HepG2 (cell line): ENCODE measurements around the gene FCGR3A. TPM values are rescaled to one million over a fixed set of nuclear protein-coding genes. Genes with fewer than 3 reads are reported as not detected.

Source experiments
- ATAC-seq: fragments of 200-7000 bp; cut with Tn5 transposase; 3 replicates; pipeline ENCODE4 v1.9.1; 2020; ENCODE audit warnings: mild to moderate bottlenecking, moderate library complexity
- BruUV-seq: library from RNA; stranded (reverse); fragments of 400-500 nt; replicated peaks from 2 replicates; lab custom pipeline; 2021; lab: Mats Ljungman, UMichigan
- CTCF ChIA-PET: fragments of 300-600 bp; formaldehyde crosslinking; extraction: SDS; loops from one replicate; lab custom pipeline; 2021; ENCODE audit warnings: low total read pairs, inconsistent platforms, low intra/inter-chr PET ratio; lab: Yijun Ruan, JAX
- POLR2A ChIA-PET: fragments of 350-600 bp; sonication (Branson Sonifier 250); formaldehyde crosslinking; loops from one replicate; lab custom pipeline; 2020; ENCODE audit warnings: antibody characterized with exemption, inconsistent platforms; lab: Yijun Ruan, JAX
- DNase-seq: peaks from one replicate; pipeline ENCODE4 v3.0.0-alpha.2; 2015; ENCODE audit warnings: low spot score
- FAIRE-seq: peaks from 3 replicates; lab custom pipeline; 2011; peaks lifted over from hg19 to GRCh38; lab: Jason Lieb, UNC
- H2AFZ ChIP-seq: one replicate; pipeline ENCODE4 v1.6.1; 2011; ENCODE audit warnings: low read length, inconsistent platforms
- H3K27ac ChIP-seq: fragments of 300-600 bp; 3 replicates; pipeline ENCODE4 v1.8.0; 2011; ENCODE audit warnings: mixed run types, mild to moderate bottlenecking, mixed read lengths, low read length, inconsistent platforms; ENCODE audit not compliant: insufficient read depth; ENCODE audit errors: extremely low read length
- H3K27me3 ChIP-seq, 2 experiments: fragments of 200-600 bp in 1 of 2; 2 replicates in 1 of 2; 3 replicates in 1 of 2; pipeline versions ENCODE4 v1.6.0 to v1.8.0; 2011; ENCODE audit warnings: low read length in 2 of 2, mild to moderate bottlenecking in 2 of 2, moderate library complexity in 2 of 2, inconsistent platforms in 1 of 2; ENCODE audit not compliant: insufficient read depth in 2 of 2, control insufficient read depth in 1 of 2
- H3K36me3 ChIP-seq, 2 experiments: fragments of 200-600 bp in 1 of 2; replicated peaks in 1 of 2; 2 replicates in 1 of 2; 3 replicates in 1 of 2; pipeline versions ENCODE4 v1.5.1 to v1.8.0; 2011; ENCODE audit warnings: low read length in 2 of 2, inconsistent platforms in 1 of 2; ENCODE audit not compliant: insufficient read depth in 2 of 2, control insufficient read depth in 1 of 2
- H3K4me1 ChIP-seq: 2 replicates; pipeline ENCODE4 v1.5.1; 2012; ENCODE audit warnings: low read length, inconsistent platforms; ENCODE audit not compliant: insufficient read depth
- H3K4me2 ChIP-seq: 2 replicates; pipeline ENCODE4 v1.6.0; 2011; ENCODE audit warnings: low read depth, low read length, inconsistent platforms
- H3K4me3 ChIP-seq, 3 experiments: fragments of 200-600 bp in 1 of 3; sonication (generic), shearing (Covaris generic) in 1 of 3; replicated peaks in 1 of 3; 2 replicates each; pipeline ENCODE4 v1.5.1; 2011 to 2016; ENCODE audit warnings: low read length in 3 of 3, inconsistent platforms in 2 of 3, low read depth in 2 of 3, mild to moderate bottlenecking in 2 of 3, control low read depth in 1 of 3, mixed read lengths in 1 of 3; ENCODE audit not compliant: insufficient read depth in 1 of 3
- H3K79me2 ChIP-seq: one replicate; pipeline ENCODE4 v1.6.1; 2011; ENCODE audit warnings: low read length, inconsistent platforms; ENCODE audit not compliant: insufficient read depth
- H3K9ac ChIP-seq: 2 replicates; pipeline ENCODE4 v1.6.0; 2011; ENCODE audit warnings: mild to moderate bottlenecking, low read depth, low read length, inconsistent platforms; ENCODE audit not compliant: insufficient read depth
- H3K9me3 ChIP-seq: 2 replicates; pipeline ENCODE4 v1.5.1; 2012; ENCODE audit warnings: mild to moderate bottlenecking, low read length
- H4K20me1 ChIP-seq: 2 replicates; pipeline ENCODE4 v1.6.0; 2011; ENCODE audit warnings: inconsistent platforms, mild to moderate bottlenecking, low read length, moderate library complexity; ENCODE audit not compliant: insufficient read depth
- FOXK2 ChIP-seq: fragments of 450-650 bp; IDR thresholded peaks from 2 replicates; pipeline ENCODE4 v1.6.1; 2016
- HIVEP1 ChIP-seq: sonication (generic); formaldehyde crosslinking; IDR thresholded peaks from 2 replicates; pipeline ENCODE4 v1.4.0; 2020; ENCODE audit warnings: mild to moderate bottlenecking, missing genetic modification reagents
- TOPORS ChIP-seq: sonication (generic); formaldehyde crosslinking; IDR thresholded peaks from 2 replicates; pipeline ENCODE4 v1.8.0; 2023; ENCODE audit warnings: mild to moderate bottlenecking, missing genetic modification reagents
- ZNF644 ChIP-seq: IDR thresholded peaks from 2 replicates; pipeline ENCODE4 v1.6.1; 2016; ENCODE audit warnings: low read depth
- ZNF652 ChIP-seq: IDR thresholded peaks from 2 replicates; pipeline ENCODE4 v1.6.1; 2016; ENCODE audit warnings: low read depth, borderline replicate concordance
- in situ Hi-C: cut with HindIII; loops from 2 replicates; pipeline ENCODE4 v1.10.0; 2017; ENCODE audit warnings: low pct_unique_long_range_greater_than_20kb; ENCODE audit not compliant: extremely low pct_ligation_motif_present
- intact Hi-C: fragments of 100-400 bp; cut with micrococcal nuclease; formaldehyde crosslinking; loops from one replicate; pipeline ENCODE4 v1.10.0; 2022; ENCODE audit not compliant: unreplicated experiment
- polyA plus RNA-seq, 8 experiments: library from polyadenylated mRNA; depleted of rRNA in 3 of 8; stranded (reverse) in 7 of 8; unstranded in 1 of 8; fragments of >200 nt; fragmentation: Illumina TruSeq in 4 of 8; extraction: Trizol in 4 of 8; gene quantifications; 2 replicates each; pipeline versions ENCODE4 v1.2.1 to v1.2.3, GENCODE V29; 2011 to 2016; ENCODE audit warnings: low read depth in 4 of 8, missing spikeins in 1 of 8, mixed read lengths in 1 of 8; ENCODE audit not compliant: insufficient read depth in 1 of 8
- total RNA-seq, 5 experiments: library from RNA; depleted of rRNA; stranded (reverse); fragments of >200 nt; fragmentation: Illumina TruSeq; extraction: Trizol; gene quantifications; 2 replicates each; pipeline ENCODE4 v1.2.3, GENCODE V29; 2016; ENCODE audit warnings: low read depth in 1 of 5
- TF ChIP-seq, protein P1 (sequence below): sonication (generic); formaldehyde crosslinking; IDR thresholded peaks from 2 replicates; pipeline ENCODE4 v1.5.1; 2020; ENCODE audit warnings: missing genetic modification reagents, mild to moderate bottlenecking, borderline replicate concordance
- TF ChIP-seq, protein P2 (sequence below): sonication (generic); formaldehyde crosslinking; IDR thresholded peaks from 2 replicates; pipeline ENCODE4 v1.5.0; 2020; ENCODE audit warnings: missing genetic modification reagents
- TF ChIP-seq, protein P3 (sequence below): sonication (generic); formaldehyde crosslinking; IDR thresholded peaks from 2 replicates; pipeline ENCODE4 v1.4.0; 2020; ENCODE audit warnings: missing genetic modification reagents, borderline replicate concordance
- TF ChIP-seq, protein P4 (sequence below): sonication (generic); formaldehyde crosslinking; IDR thresholded peaks from 2 replicates; pipeline ENCODE4 v1.5.1; 2020; ENCODE audit warnings: missing genetic modification reagents, mild to moderate bottlenecking, borderline replicate concordance
- TF ChIP-seq, protein P5 (sequence below): sonication (generic); formaldehyde crosslinking; conservative IDR thresholded peaks from 2 replicates; pipeline ENCODE4 v1.8.0; 2022; ENCODE audit warnings: low read depth, missing genetic modification reagents
- TF ChIP-seq, protein P6 (sequence below): sonication (generic); formaldehyde crosslinking; IDR thresholded peaks from 2 replicates; pipeline ENCODE4 v1.5.0; 2020; ENCODE audit warnings: mild to moderate bottlenecking, low read depth, missing genetic modification reagents, borderline replicate concordance

Gene FCGR3A
- total and polyA plus RNA-seq, 2 of the 13 experiments (the other 11 are each of a cell fraction or from before 2014, with no cell fraction given) = not detected

DNA sequence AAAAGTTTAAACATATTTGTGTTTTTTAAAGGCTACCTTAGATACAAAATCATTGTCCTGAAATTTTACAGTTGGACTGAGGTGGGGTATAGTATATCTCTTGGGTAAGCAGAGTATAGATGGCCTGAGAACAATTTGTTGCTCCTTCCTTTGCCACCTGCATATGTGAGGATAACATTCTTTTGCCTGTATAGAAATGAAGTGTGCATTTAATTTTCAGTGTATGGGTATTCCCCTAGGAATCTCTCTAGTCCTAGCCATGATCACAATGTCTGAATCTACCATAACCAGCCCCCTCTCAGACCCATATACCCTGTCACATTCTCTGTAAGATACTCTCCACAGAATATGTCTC, 46.2 kb downstream of the FCGR3A start:
- Histone ChIP-seq H2AFZ (no peak overlapping the region), H3K9me3 (no peaks in the 10 kb centered on the region), H3K27ac (no peak overlapping the region), H3K9ac (no peak overlapping the region), H3K36me3 (no peaks in the 10 kb centered on the region), H4K20me1 (no peaks in the 10 kb centered on the region), H3K4me3 (no peak overlapping the region), H3K27me3 (no peaks in the 10 kb centered on the region), H3K79me2 (no peaks in the 10 kb centered on the region), H3K4me2 (no peak overlapping the region), H3K4me1 (peaks cover 25% of the 10 kb centered on the region)
- no peak for DNase-seq
- intact Hi-C loops = no loop called here
- POLR2A ChIA-PET = no interaction called here
- CTCF ChIA-PET = no interaction called here
- no TSS peak for BruUV-seq
- FAIRE-seq = no peak
- ATAC-seq = no peak
- in situ Hi-C loops = no loop called here
- no peak for TF ChIP-seq FOXK2
- TF ChIP-seq HIVEP1 = no peak
- no peak for TF ChIP-seq ZNF652 (CRISPR knock-in tag)
- TF ChIP-seq, protein P1, sequence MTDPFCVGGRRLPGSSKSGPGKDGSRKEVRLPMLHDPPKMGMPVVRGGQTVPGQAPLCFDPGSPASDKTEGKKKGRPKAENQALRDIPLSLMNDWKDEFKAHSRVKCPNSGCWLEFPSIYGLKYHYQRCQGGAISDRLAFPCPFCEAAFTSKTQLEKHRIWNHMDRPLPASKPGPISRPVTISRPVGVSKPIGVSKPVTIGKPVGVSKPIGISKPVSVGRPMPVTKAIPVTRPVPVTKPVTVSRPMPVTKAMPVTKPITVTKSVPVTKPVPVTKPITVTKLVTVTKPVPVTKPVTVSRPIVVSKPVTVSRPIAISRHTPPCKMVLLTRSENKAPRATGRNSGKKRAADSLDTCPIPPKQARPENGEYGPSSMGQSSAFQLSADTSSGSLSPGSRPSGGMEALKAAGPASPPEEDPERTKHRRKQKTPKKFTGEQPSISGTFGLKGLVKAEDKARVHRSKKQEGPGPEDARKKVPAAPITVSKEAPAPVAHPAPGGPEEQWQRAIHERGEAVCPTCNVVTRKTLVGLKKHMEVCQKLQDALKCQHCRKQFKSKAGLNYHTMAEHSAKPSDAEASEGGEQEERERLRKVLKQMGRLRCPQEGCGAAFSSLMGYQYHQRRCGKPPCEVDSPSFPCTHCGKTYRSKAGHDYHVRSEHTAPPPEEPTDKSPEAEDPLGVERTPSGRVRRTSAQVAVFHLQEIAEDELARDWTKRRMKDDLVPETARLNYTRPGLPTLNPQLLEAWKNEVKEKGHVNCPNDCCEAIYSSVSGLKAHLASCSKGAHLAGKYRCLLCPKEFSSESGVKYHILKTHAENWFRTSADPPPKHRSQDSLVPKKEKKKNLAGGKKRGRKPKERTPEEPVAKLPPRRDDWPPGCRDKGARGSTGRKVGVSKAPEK (CRISPR knock-in tag) = no peak
- TF ChIP-seq ZNF644 (CRISPR knock-in tag) = no peak
- TF ChIP-seq, protein P2, sequence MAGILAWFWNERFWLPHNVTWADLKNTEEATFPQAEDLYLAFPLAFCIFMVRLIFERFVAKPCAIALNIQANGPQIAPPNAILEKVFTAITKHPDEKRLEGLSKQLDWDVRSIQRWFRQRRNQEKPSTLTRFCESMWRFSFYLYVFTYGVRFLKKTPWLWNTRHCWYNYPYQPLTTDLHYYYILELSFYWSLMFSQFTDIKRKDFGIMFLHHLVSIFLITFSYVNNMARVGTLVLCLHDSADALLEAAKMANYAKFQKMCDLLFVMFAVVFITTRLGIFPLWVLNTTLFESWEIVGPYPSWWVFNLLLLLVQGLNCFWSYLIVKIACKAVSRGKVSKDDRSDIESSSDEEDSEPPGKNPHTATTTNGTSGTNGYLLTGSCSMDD = no peak
- TF ChIP-seq, protein P3, sequence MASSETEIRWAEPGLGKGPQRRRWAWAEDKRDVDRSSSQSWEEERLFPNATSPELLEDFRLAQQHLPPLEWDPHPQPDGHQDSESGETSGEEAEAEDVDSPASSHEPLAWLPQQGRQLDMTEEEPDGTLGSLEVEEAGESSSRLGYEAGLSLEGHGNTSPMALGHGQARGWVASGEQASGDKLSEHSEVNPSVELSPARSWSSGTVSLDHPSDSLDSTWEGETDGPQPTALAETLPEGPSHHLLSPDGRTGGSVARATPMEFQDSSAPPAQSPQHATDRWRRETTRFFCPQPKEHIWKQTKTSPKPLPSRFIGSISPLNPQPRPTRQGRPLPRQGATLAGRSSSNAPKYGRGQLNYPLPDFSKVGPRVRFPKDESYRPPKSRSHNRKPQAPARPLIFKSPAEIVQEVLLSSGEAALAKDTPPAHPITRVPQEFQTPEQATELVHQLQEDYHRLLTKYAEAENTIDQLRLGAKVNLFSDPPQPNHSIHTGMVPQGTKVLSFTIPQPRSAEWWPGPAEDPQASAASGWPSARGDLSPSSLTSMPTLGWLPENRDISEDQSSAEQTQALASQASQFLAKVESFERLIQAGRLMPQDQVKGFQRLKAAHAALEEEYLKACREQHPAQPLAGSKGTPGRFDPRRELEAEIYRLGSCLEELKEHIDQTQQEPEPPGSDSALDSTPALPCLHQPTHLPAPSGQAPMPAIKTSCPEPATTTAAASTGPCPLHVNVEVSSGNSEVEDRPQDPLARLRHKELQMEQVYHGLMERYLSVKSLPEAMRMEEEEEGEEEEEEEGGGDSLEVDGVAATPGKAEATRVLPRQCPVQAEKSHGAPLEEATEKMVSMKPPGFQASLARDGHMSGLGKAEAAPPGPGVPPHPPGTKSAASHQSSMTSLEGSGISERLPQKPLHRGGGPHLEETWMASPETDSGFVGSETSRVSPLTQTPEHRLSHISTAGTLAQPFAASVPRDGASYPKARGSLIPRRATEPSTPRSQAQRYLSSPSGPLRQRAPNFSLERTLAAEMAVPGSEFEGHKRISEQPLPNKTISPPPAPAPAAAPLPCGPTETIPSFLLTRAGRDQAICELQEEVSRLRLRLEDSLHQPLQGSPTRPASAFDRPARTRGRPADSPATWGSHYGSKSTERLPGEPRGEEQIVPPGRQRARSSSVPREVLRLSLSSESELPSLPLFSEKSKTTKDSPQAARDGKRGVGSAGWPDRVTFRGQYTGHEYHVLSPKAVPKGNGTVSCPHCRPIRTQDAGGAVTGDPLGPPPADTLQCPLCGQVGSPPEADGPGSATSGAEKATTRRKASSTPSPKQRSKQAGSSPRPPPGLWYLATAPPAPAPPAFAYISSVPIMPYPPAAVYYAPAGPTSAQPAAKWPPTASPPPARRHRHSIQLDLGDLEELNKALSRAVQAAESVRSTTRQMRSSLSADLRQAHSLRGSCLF (CRISPR knock-in tag) = no peak
- TF ChIP-seq TOPORS = no peak
- TF ChIP-seq, protein P4, sequence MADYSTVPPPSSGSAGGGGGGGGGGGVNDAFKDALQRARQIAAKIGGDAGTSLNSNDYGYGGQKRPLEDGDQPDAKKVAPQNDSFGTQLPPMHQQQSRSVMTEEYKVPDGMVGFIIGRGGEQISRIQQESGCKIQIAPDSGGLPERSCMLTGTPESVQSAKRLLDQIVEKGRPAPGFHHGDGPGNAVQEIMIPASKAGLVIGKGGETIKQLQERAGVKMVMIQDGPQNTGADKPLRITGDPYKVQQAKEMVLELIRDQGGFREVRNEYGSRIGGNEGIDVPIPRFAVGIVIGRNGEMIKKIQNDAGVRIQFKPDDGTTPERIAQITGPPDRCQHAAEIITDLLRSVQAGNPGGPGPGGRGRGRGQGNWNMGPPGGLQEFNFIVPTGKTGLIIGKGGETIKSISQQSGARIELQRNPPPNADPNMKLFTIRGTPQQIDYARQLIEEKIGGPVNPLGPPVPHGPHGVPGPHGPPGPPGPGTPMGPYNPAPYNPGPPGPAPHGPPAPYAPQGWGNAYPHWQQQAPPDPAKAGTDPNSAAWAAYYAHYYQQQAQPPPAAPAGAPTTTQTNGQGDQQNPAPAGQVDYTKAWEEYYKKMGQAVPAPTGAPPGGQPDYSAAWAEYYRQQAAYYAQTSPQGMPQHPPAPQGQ (CRISPR knock-in tag) = no peak
- TF ChIP-seq, protein P5, sequence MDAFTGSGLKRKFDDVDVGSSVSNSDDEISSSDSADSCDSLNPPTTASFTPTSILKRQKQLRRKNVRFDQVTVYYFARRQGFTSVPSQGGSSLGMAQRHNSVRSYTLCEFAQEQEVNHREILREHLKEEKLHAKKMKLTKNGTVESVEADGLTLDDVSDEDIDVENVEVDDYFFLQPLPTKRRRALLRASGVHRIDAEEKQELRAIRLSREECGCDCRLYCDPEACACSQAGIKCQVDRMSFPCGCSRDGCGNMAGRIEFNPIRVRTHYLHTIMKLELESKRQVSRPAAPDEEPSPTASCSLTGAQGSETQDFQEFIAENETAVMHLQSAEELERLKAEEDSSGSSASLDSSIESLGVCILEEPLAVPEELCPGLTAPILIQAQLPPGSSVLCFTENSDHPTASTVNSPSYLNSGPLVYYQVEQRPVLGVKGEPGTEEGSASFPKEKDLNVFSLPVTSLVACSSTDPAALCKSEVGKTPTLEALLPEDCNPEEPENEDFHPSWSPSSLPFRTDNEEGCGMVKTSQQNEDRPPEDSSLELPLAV (CRISPR knock-in tag) = no peak
- TF ChIP-seq, protein P6, sequence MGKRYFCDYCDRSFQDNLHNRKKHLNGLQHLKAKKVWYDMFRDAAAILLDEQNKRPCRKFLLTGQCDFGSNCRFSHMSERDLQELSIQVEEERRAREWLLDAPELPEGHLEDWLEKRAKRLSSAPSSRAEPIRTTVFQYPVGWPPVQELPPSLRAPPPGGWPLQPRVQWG = no peak
